GM18873 (cell line): ENCODE data around the gene SLC24A3.

ENCODE experiments used
- ATAC-seq: cut with Tn5 transposase; IDR thresholded peaks from one replicate; pipeline ENCODE4 v1.9.1; 2021; ENCODE audit warnings: mild to moderate bottlenecking, moderate library complexity, moderate number of reproducible peaks; ENCODE audit not compliant: unreplicated experiment, low FRiP score

The SLC24A3 gene

GRCh38 chr20:19725814-19726525 is 513.5 kb downstream of the SLC24A3 start:
- no peak for ATAC-seq

GRCh38 chr20:19727251-19727847 is 514.9 kb downstream of the SLC24A3 start:
- no peak for ATAC-seq

- ATAC-seq, result no peak
Measured at GRCh38 chr20:19729672-19730071, 517.2 kb downstream of the SLC24A3 start.

GRCh38 chr20:19730706-19731105 is 518.3 kb downstream of the SLC24A3 start:
- no peak for ATAC-seq

GRCh38 chr20:19734811-19735210 is 522.4 kb downstream of the SLC24A3 start:
- ATAC-seq, result no peak

- no peak for ATAC-seq
Measured at GRCh38 chr20:19735446-19735845, 523.0 kb downstream of the SLC24A3 start.

GRCh38 chr20:19737025-19737424 is 524.6 kb downstream of the SLC24A3 start:
- no peak for ATAC-seq

- no peak for ATAC-seq
Measured at GRCh38 chr20:19738951-19739350, 526.5 kb downstream of the SLC24A3 start.

GRCh38 chr20:19739351-19739750 is 526.9 kb downstream of the SLC24A3 start:
- ATAC-seq, result no peak

- no peak for ATAC-seq
Measured at GRCh38 chr20:19740512-19740911, 528.1 kb downstream of the SLC24A3 start.

- ATAC-seq, result no peak
Measured at GRCh38 chr20:19741924-19742323, 529.5 kb downstream of the SLC24A3 start.

GRCh38 chr20:19742974-19743639 is 530.7 kb downstream of the SLC24A3 start:
- ATAC-seq, result no peak

- no peak for ATAC-seq
Measured at GRCh38 chr20:19743640-19743995, 531.2 kb downstream of the SLC24A3 start.

- no peak for ATAC-seq
Measured at GRCh38 chr20:19745106-19745505, 532.7 kb downstream of the SLC24A3 start.

- no peak for ATAC-seq
Measured at GRCh38 chr20:19745584-19745983, 533.1 kb downstream of the SLC24A3 start.

GRCh38 chr20:19746396-19746795 is 534.0 kb downstream of the SLC24A3 start:
- ATAC-seq, result no peak

- no peak for ATAC-seq
Measured at GRCh38 chr20:19747903-19748302, 535.5 kb downstream of the SLC24A3 start.

- no peak for ATAC-seq
Measured at GRCh38 chr20:19748681-19749080, 536.2 kb downstream of the SLC24A3 start.

GRCh38 chr20:19749618-19750071 is 537.2 kb downstream of the SLC24A3 start:
- no peak for ATAC-seq

- no peak for ATAC-seq
Measured at GRCh38 chr20:19750101-19750606, 537.7 kb downstream of the SLC24A3 start.

GRCh38 chr20:19750907-19751636 is 538.6 kb downstream of the SLC24A3 start:
- no peak for ATAC-seq
